ENCODE measurements around the gene TMEM43. TPM values are rescaled to one million over a fixed set of nuclear protein-coding genes. Genes with fewer than 3 reads are reported as not detected.

The TMEM43 gene
- total and polyA plus RNA-seq, 2 of the 13 experiments (the other 11 are each of a cell fraction or from before 2014, with no cell fraction given): 48.9 to 50.5 TPM

- TF ChIP-seq, protein P1, sequence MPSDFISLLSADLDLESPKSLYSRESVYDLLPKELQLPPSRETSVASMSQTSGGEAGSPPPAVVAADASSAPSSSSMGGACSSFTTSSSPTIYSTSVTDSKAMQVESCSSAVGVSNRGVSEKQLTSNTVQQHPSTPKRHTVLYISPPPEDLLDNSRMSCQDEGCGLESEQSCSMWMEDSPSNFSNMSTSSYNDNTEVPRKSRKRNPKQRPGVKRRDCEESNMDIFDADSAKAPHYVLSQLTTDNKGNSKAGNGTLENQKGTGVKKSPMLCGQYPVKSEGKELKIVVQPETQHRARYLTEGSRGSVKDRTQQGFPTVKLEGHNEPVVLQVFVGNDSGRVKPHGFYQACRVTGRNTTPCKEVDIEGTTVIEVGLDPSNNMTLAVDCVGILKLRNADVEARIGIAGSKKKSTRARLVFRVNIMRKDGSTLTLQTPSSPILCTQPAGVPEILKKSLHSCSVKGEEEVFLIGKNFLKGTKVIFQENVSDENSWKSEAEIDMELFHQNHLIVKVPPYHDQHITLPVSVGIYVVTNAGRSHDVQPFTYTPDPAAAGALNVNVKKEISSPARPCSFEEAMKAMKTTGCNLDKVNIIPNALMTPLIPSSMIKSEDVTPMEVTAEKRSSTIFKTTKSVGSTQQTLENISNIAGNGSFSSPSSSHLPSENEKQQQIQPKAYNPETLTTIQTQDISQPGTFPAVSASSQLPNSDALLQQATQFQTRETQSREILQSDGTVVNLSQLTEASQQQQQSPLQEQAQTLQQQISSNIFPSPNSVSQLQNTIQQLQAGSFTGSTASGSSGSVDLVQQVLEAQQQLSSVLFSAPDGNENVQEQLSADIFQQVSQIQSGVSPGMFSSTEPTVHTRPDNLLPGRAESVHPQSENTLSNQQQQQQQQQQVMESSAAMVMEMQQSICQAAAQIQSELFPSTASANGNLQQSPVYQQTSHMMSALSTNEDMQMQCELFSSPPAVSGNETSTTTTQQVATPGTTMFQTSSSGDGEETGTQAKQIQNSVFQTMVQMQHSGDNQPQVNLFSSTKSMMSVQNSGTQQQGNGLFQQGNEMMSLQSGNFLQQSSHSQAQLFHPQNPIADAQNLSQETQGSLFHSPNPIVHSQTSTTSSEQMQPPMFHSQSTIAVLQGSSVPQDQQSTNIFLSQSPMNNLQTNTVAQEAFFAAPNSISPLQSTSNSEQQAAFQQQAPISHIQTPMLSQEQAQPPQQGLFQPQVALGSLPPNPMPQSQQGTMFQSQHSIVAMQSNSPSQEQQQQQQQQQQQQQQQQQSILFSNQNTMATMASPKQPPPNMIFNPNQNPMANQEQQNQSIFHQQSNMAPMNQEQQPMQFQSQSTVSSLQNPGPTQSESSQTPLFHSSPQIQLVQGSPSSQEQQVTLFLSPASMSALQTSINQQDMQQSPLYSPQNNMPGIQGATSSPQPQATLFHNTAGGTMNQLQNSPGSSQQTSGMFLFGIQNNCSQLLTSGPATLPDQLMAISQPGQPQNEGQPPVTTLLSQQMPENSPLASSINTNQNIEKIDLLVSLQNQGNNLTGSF (CRISPR knock-in tag; IDR thresholded peaks at IDR 0.05): no peak; the same call in 1 of the 2 replicates
- TF ChIP-seq HDAC6 (IDR thresholded peaks at IDR 0.05; ENCODE audit: low read depth, low read length) (no peak), PAX8 (CRISPR knock-in tag; IDR thresholded peaks at IDR 0.05; ENCODE audit: borderline replicate concordance) (0 out of 2 replicates have a peak, but pooled peaks have one; percentile 2), MED1 (CRISPR knock-in tag; IDR thresholded peaks at IDR 0.05) (peak; percentile 54; the same call in 1 of the 2 replicates), ZNF607 (CRISPR knock-in tag; IDR thresholded peaks at IDR 0.05; ENCODE audit: borderline replicate concordance) (peak; percentile 78; the same call in 1 of the 2 replicates), HHEX (CRISPR knock-in tag; IDR thresholded peaks at IDR 0.05) (no peak), ZNF598 (CRISPR knock-in tag; IDR thresholded peaks at IDR 0.05; ENCODE audit: borderline replicate concordance) (no peak), PRDM10 (CRISPR knock-in tag; IDR thresholded peaks at IDR 0.05; ENCODE audit: low read depth) (0 out of 2 replicates have a peak, but pooled peaks have one; percentile 32), E2F2 (CRISPR knock-in tag; IDR thresholded peaks at IDR 0.05; ENCODE audit: borderline replicate concordance) (no peak), ESRRA (CRISPR knock-in tag; IDR thresholded peaks at IDR 0.05; ENCODE audit: low read depth) (no peak), ISL2 (CRISPR knock-in tag; IDR thresholded peaks at IDR 0.05) (peak; percentile 70), THYN1 (CRISPR knock-in tag; IDR thresholded peaks at IDR 0.05; ENCODE audit: borderline replicate concordance, low read depth) (no peak), HNF4G (IDR thresholded peaks at IDR 0.05; ENCODE audit: borderline replicate concordance, low read depth, low read length) (peak; percentile 49; the same call in 1 of the 2 replicates), HNF4G (CRISPR knock-in tag; IDR thresholded peaks at IDR 0.05; ENCODE audit: borderline replicate concordance, low read depth) (no peak; the same call in 1 of the 2 replicates), ZNF883 (CRISPR knock-in tag; IDR thresholded peaks at IDR 0.05; ENCODE audit: not compliant biosample characterization) (peak; percentile 71)
- TF ChIP-seq, protein P2, sequence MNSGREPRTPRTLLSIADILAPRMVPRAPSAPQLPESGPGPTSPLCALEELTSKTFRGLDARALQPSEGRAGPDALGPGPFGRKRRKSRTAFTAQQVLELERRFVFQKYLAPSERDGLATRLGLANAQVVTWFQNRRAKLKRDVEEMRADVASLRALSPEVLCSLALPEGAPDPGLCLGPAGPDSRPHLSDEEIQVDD (CRISPR knock-in tag; IDR thresholded peaks at IDR 0.05; ENCODE audit: borderline replicate concordance): no peak
These were observed 53.6 kb downstream of the TMEM43 start, which contains the start of the genes LSM3 and XPC (continued) for GRCh38 chr3:14178247-14179113.
